NCI-H460 (cell line): ENCODE measurements around the gene ACSL3. TPM values are rescaled to one million over a fixed set of nuclear protein-coding genes. Genes with fewer than 3 reads are reported as not detected.

Experiments
- DNase-seq: peaks from one replicate; pipeline ENCODE4 v3.0.0-alpha.2; 2016; ENCODE audit warnings: low read depth; ENCODE audit errors: extremely low read depth
- total RNA-seq: library from RNA; depleted of rRNA; stranded (reverse); fragments of >200 nt; shearing (Covaris generic); gene quantifications from 2 replicates; pipeline ENCODE4 v1.2.3, GENCODE V29; 2014

The ACSL3 gene
- total RNA-seq, 1 experiment from 2014 or later = 165 TPM

- DNase-seq = no peak
Observed at GRCh38 chr2:222935688-222936298, 75.0 kb downstream of the ACSL3 start.

GRCh38 chr2:222936705-222937104 is 75.9 kb downstream of the ACSL3 start:
- no peak for DNase-seq

GRCh38 chr2:222938327-222938726 is 77.5 kb downstream of the ACSL3 start:
- no peak for DNase-seq

GRCh38 chr2:222939208-222939856 is 78.5 kb downstream of the ACSL3 start:
- peak; percentile 74 for DNase-seq

GRCh38 chr2:222939979-222940378 is 79.1 kb downstream of the ACSL3 start:
- DNase-seq = no peak

GRCh38 chr2:222941510-222942032 is 80.7 kb downstream of the ACSL3 start:
- no peak for DNase-seq

- no peak for DNase-seq
Observed at GRCh38 chr2:222942561-222942960, 81.7 kb downstream of the ACSL3 start.

GRCh38 chr2:222942977-222943376 is 82.1 kb downstream of the ACSL3 start:
- DNase-seq = no peak

- no peak for DNase-seq
Observed at GRCh38 chr2:222943820-222944219, 83.0 kb downstream of the ACSL3 start.

GRCh38 chr2:222944552-222944951 is 83.7 kb downstream of the ACSL3 start:
- DNase-seq = no peak

GRCh38 chr2:222944971-222945740 is 84.3 kb downstream of the ACSL3 start:
- DNase-seq = no peak

GRCh38 chr2:222945887-222946286 is 85.1 kb downstream of the ACSL3 start:
- no peak for DNase-seq

GRCh38 chr2:222946700-222947287 is 86.0 kb downstream of the ACSL3 start:
- DNase-seq = no peak

GRCh38 chr2:222949073-222949472 is 88.2 kb downstream of the ACSL3 start:
- DNase-seq = no peak

- DNase-seq = no peak
Observed at GRCh38 chr2:222949690-222950323, 89.0 kb downstream of the ACSL3 start.

- no peak for DNase-seq
Observed at GRCh38 chr2:222950638-222951285, 89.9 kb downstream of the ACSL3 start.

- DNase-seq = no peak
Observed at GRCh38 chr2:222952204-222952603, 91.4 kb downstream of the ACSL3 start.

GRCh38 chr2:222955008-222955407 is 94.2 kb downstream of the ACSL3 start:
- no peak for DNase-seq

- DNase-seq = peak; percentile 19
Observed at GRCh38 chr2:222959358-222959757, 98.5 kb downstream of the ACSL3 start.

GRCh38 chr2:222960126-222960525 is 99.3 kb downstream of the ACSL3 start:
- no peak for DNase-seq
